Activated CD4-positive, alpha-beta T cell treated with anti-CD3 and anti-CD28 coated beads for 36 hours (primary cell): ENCODE data around the gene CDH2. TPM values are rescaled to one million over a fixed set of nuclear protein-coding genes. Genes with fewer than 3 reads are reported as not detected.

Source experiments
- ATAC-seq: fragments of 200-7000 bp; cut with Tn5 transposase; one replicate; pipeline ENCODE4 v1.10.0; 2021; ENCODE audit warnings: mild to moderate bottlenecking, moderate library complexity
- CTCF ChIA-PET: fragments of 350-600 bp; sonication (Branson Sonifier 250); formaldehyde crosslinking; loops from one replicate; lab custom pipeline; 2021; ENCODE audit warnings: antibody characterized with exemption; lab: Charles Lee
- POLR2A ChIA-PET: fragments of 350-600 bp; sonication (Branson Sonifier 250); formaldehyde crosslinking; loops from one replicate; lab custom pipeline; 2021; ENCODE audit warnings: antibody characterized with exemption, inconsistent platforms; lab: Charles Lee
- DNase-seq: peaks from one replicate; pipeline ENCODE4 v3.0.0-alpha.2; 2020
- H3K27ac Mint-ChIP-seq: one replicate; pipeline ENCODE4 v1.8.0; 2021; ENCODE audit warnings: mixed read lengths
- H3K27me3 Mint-ChIP-seq: one replicate; pipeline ENCODE4 v1.8.0; 2021; ENCODE audit warnings: mixed read lengths
- H3K36me3 Mint-ChIP-seq: one replicate; pipeline ENCODE4 v1.8.0; 2021; ENCODE audit warnings: low read depth, mixed read lengths
- H3K4me1 Mint-ChIP-seq: one replicate; pipeline ENCODE4 v1.8.0; 2021; ENCODE audit warnings: mixed read lengths
- H3K4me3 Mint-ChIP-seq: one replicate; pipeline ENCODE4 v1.8.0; 2021; ENCODE audit warnings: mild to moderate bottlenecking, moderate library complexity, mixed read lengths
- H3K9me3 Mint-ChIP-seq: one replicate; pipeline ENCODE4 v1.8.0; 2021; ENCODE audit warnings: low read depth, mixed read lengths
- intact Hi-C, 2 experiments: fragments of 100-400 bp; cut with DNase I in 1 of 2; cut with micrococcal nuclease in 1 of 2; formaldehyde crosslinking; loops; one replicate each; pipeline versions ENCODE4 v1.14.2 to v1.15.1; 2022 to 2024; cut with DNase I, micrococcal nuclease
- total RNA-seq, 2 experiments: library from RNA; stranded (reverse); gene quantifications; one replicate each; pipeline ENCODE4 v1.2.3, GENCODE V29; 2021

The CDH2 gene
- total RNA-seq, 2 experiments from 2014 or later: not detected

- ChIA-PET POLR2A (no interaction called here), CTCF (no interaction called here)
- Mint-ChIP-seq H3K36me3 (no peaks in the 10 kb centered on the region), H3K4me1 (no peaks in the 10 kb centered on the region), H3K27me3 (no peaks in the 10 kb centered on the region), H3K4me3 (no peak overlapping the region), H3K27ac (no peak overlapping the region), H3K9me3 (peaks cover 8% of the 10 kb centered on the region)
- no peak for ATAC-seq
- intact Hi-C loops: no loop called here
- DNase-seq: no peak
These were observed 173.5 kb downstream of the CDH2 start for GRCh38 chr18:28003451-28003850.

DNA sequence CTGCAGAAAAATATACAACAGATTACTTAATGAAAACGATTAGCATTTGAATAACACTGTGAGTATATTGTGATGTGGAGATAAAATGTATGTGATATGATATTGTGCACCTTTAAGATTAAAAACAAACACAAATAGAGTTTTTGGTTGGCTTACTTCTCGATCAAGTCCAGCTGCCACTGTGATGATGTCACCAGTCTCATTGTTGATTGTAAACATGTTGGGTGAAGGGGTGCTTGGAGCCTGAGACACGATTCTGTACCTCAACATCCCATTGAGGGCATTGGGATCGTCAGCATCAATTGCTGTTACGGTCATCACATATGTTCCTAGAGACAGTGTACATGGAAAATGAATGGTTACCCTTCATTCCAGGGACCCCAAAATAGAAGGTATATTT, 174.1 kb downstream of the CDH2 start:
- H3K4me1 Mint-ChIP-seq: no peaks in the 10 kb centered on the region
- no peak overlapping the region for H3K4me3 Mint-ChIP-seq
- no peaks in the 10 kb centered on the region for H3K27me3 Mint-ChIP-seq
- intact Hi-C loops: no loop called here
- no peak for ATAC-seq
- H3K9me3 Mint-ChIP-seq: peaks cover 9% of the 10 kb centered on the region
- no peak overlapping the region for H3K27ac Mint-ChIP-seq
- ChIA-PET POLR2A (no interaction called here), CTCF (no interaction called here)
- no peak for DNase-seq
- no peaks in the 10 kb centered on the region for H3K36me3 Mint-ChIP-seq

DNA sequence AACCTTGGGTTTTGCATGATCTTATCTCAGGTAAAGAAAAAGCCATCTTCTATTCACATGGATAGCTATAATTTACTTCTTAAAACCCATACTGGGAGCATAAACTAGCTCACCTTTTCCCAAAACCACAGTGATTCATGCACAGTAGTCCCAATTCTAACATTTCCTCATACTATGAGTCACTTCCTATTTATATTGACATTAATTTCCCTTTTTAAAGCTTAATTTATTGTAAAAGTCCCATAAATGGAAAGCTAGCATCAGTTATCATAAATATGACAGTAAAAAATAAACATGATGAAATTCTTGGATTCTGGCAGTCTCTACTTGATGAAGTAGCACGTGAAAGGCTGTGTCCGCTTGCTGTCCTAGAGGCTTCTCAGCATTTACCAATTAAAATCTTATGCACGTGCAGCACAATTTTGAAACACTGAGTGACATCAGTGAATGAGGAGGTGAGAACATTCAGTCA, 180.1 kb downstream of the CDH2 start:
- POLR2A ChIA-PET: no interaction called here
- ATAC-seq: no peak
- no peaks in the 10 kb centered on the region for H3K4me1 Mint-ChIP-seq
- no peak for DNase-seq
- no peaks in the 10 kb centered on the region for H3K27me3 Mint-ChIP-seq
- peaks cover 10% of the 10 kb centered on the region for H3K9me3 Mint-ChIP-seq
- no peaks in the 10 kb centered on the region for H3K36me3 Mint-ChIP-seq
- H3K27ac Mint-ChIP-seq: no peak overlapping the region
- no peak overlapping the region for H3K4me3 Mint-ChIP-seq
- CTCF ChIA-PET: interaction anchor here (0.6 kb wide), 1 partner anchor 313 kb away, joined by 3 read pairs; no protein-coding TSS in a partner anchor
- intact Hi-C loops: no loop called here

- POLR2A ChIA-PET: interaction anchor here (0.6 kb wide), 1 partner anchor 666 kb away, joined by 3 read pairs; no protein-coding TSS in a partner anchor
- Mint-ChIP-seq H3K27ac (no peak overlapping the region), H3K4me1 (no peaks in the 10 kb centered on the region), H3K9me3 (peaks cover 10% of the 10 kb centered on the region), H3K36me3 (no peaks in the 10 kb centered on the region), H3K4me3 (no peak overlapping the region), H3K27me3 (no peaks in the 10 kb centered on the region)
- CTCF ChIA-PET: interaction anchor here (0.6 kb wide), 1 partner anchor 314 kb away, joined by 3 read pairs; no protein-coding TSS in a partner anchor
- DNase-seq (no peak), ATAC-seq (no peak)
- intact Hi-C loops: no loop called here
These were observed 181.0 kb downstream of the CDH2 start for GRCh38 chr18:27995770-27996502.

DNA sequence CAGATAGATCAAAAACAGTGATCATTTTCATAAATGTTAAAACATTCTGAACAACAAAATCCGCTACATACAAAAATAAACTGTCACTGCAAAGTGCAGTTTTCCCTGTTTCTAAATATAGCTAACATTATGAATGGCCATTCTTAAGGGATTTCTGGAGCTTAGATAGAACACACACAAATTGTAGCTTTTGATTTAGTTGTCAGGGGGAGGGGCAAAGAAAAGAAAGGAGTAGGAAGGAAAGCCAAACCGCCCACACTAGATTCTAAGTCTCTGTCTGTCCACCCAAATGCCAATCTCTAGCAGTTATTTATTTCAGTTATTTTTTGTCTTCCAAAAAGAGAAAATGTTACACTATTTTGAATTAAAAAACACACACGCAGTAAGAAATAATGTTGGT, 182.4 kb downstream of the CDH2 start:
- POLR2A ChIA-PET: no interaction called here
- H3K27ac Mint-ChIP-seq: no peak overlapping the region

DNA sequence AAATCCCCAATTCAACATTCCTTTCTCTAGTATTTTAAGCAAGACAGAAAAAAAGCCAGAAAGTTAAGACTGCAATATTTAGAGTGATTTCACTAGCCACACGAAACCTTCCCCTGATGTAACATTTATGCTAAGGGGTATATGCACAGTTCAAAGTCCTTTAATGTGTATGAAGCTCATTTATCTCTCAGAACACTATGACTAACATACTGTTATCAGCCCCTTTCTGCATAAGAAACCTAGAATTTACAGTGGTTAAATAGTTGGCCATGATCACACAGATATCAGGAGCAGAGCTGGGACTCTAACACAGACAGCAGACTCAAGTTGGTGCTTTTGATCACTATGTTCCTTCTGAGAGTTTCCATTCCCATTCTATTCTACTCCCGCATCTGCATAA, 185.5 kb downstream of the CDH2 start:
- H3K36me3 Mint-ChIP-seq: no peaks in the 10 kb centered on the region
- peaks cover 2% of the 10 kb centered on the region for H3K9me3 Mint-ChIP-seq
- H3K27me3 Mint-ChIP-seq: no peaks in the 10 kb centered on the region
- ChIA-PET CTCF (interaction anchor here (0.6 kb wide), 1 partner anchor 949 kb away, joined by 3 read pairs; no protein-coding TSS in a partner anchor), POLR2A (no interaction called here)
- no peaks in the 10 kb centered on the region for H3K4me1 Mint-ChIP-seq
- DNase-seq: no peak
- no peak for ATAC-seq
- H3K27ac Mint-ChIP-seq: no peak overlapping the region
- H3K4me3 Mint-ChIP-seq: no peak overlapping the region
- intact Hi-C loops: no loop called here

More for the DNA sequence above, 182.4 kb downstream of the CDH2 start:
- DNase-seq (no peak), ATAC-seq (no peak)
- H3K36me3 Mint-ChIP-seq: no peaks in the 10 kb centered on the region
- H3K9me3 Mint-ChIP-seq: peaks cover 8% of the 10 kb centered on the region
- CTCF ChIA-PET: no interaction called here
- intact Hi-C loops: no loop called here
- no peaks in the 10 kb centered on the region for H3K4me1 Mint-ChIP-seq
- H3K27me3 Mint-ChIP-seq: no peaks in the 10 kb centered on the region
- no peak overlapping the region for H3K4me3 Mint-ChIP-seq

DNA sequence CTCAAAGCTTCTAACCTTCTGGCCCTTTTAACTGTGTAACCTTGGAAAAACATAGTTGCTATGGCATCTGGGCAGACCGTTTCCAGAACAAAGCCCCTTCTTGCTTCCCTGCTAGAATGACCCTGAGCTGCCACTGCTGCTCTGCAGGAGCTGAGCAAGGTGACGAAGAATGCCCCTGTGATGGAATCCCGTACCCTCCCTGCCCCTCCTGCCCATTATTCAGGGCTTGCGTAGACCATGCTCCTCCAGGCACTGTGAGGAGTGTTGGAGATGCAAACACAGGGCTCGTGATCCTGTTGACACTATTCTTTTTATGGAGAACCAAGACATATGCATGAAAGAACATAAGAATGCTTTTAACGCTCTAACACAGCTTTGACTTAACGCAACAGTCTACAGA, 191.1 kb downstream of the CDH2 start:
- DNase-seq: no peak
- Mint-ChIP-seq H3K27me3 (no peaks in the 10 kb centered on the region), H3K4me3 (no peak overlapping the region), H3K4me1 (no peaks in the 10 kb centered on the region), H3K27ac (no peak overlapping the region), H3K36me3 (no peaks in the 10 kb centered on the region), H3K9me3 (peaks cover 3% of the 10 kb centered on the region)
- intact Hi-C loops: no loop called here
- ChIA-PET CTCF (no interaction called here), POLR2A (no interaction called here)
- ATAC-seq: no peak

- DNase-seq (no peak), ATAC-seq (no peak)
- intact Hi-C loops: no loop called here
- H3K4me3 Mint-ChIP-seq: no peak overlapping the region
- peaks cover 5% of the 10 kb centered on the region for H3K9me3 Mint-ChIP-seq
- ChIA-PET POLR2A (no interaction called here), CTCF (no interaction called here)
- H3K4me1 Mint-ChIP-seq: no peaks in the 10 kb centered on the region
- no peaks in the 10 kb centered on the region for H3K36me3 Mint-ChIP-seq
- no peaks in the 10 kb centered on the region for H3K27me3 Mint-ChIP-seq
- no peak overlapping the region for H3K27ac Mint-ChIP-seq
These were observed 193.2 kb downstream of the CDH2 start for GRCh38 chr18:27983780-27984179.

DNA sequence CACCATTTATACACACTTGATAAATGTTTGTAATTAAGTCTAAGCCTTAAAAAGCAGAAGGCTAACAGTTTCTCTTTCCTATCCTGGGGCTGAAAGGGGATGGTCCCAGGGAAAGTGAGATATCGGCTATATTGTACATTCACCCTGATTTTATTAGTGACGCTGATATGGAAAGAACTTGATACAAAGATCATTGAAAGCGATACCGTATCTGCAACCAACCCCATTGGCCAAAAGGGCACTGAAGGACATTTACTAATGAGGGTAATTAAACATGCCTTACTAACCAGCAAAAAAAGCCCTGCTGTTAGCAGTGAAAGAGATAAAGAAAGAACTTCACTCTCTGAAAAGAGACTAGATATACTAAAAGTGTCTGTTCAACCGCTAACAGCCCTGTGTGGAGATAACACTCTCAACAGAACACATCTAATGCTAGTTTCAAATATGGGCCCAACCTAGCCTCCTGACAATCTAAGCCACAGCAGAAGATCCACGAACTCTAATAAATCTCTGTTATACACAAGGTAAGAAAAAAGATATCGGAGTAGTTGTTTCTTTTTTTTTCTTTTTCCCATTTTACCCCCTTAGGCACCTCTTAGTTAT, 200.0 kb downstream of the CDH2 start:
- ChIA-PET POLR2A (no interaction called here), CTCF (no interaction called here)
- no peak overlapping the region for H3K27ac Mint-ChIP-seq
- no peak for ATAC-seq
- no peak overlapping the region for H3K4me3 Mint-ChIP-seq
- intact Hi-C loops: no loop called here
- H3K4me1 Mint-ChIP-seq: no peaks in the 10 kb centered on the region
- DNase-seq: no peak
- H3K9me3 Mint-ChIP-seq: peaks cover 2% of the 10 kb centered on the region
- H3K36me3 Mint-ChIP-seq: no peaks in the 10 kb centered on the region
- no peaks in the 10 kb centered on the region for H3K27me3 Mint-ChIP-seq

- no peaks in the 10 kb centered on the region for H3K4me1 Mint-ChIP-seq
- CTCF ChIA-PET: no interaction called here
- no peaks in the 10 kb centered on the region for H3K36me3 Mint-ChIP-seq
- H3K27ac Mint-ChIP-seq: no peak overlapping the region
- DNase-seq: no peak
- no peak for ATAC-seq
- H3K27me3 Mint-ChIP-seq: no peaks in the 10 kb centered on the region
- H3K9me3 Mint-ChIP-seq: no peaks in the 10 kb centered on the region
- POLR2A ChIA-PET: no interaction called here
- no peak overlapping the region for H3K4me3 Mint-ChIP-seq
- intact Hi-C loops: no loop called here
These were observed 206.6 kb downstream of the CDH2 start for GRCh38 chr18:27970321-27970720.

DNA sequence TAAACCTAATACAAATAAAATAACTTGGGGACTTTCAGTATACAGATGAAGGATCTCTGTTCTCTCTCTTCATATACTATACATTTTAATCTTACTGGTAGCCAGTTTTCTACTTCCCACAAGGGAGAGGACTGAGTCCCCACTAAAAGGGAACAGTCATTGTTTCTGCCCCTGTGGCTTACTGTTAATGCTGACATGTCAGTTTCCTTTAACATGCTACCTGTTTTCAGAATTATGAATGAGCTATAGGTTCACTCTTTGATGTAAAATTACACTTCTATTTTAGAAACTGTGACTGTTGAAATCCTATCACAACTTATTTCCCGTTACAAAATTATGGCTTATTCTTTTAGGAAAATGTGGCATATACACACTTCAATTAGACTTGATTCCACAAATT, 207.7 kb downstream of the CDH2 start:
- peaks cover 1% of the 10 kb centered on the region for H3K9me3 Mint-ChIP-seq
- no peaks in the 10 kb centered on the region for H3K27me3 Mint-ChIP-seq
- ChIA-PET CTCF (no interaction called here), POLR2A (no interaction called here)
- no peaks in the 10 kb centered on the region for H3K36me3 Mint-ChIP-seq
- H3K4me3 Mint-ChIP-seq: no peak overlapping the region
- H3K27ac Mint-ChIP-seq: no peak overlapping the region
- intact Hi-C loops: no loop called here
- H3K4me1 Mint-ChIP-seq: no peaks in the 10 kb centered on the region
- ATAC-seq: no peak
- no peak for DNase-seq
